Activated gamma-delta T cell (primary cell): Measurements from ENCODE around the gene TAX1BP1.

Experiments
- DNase-seq: peaks from one replicate; lab custom pipeline; 2025; lab: John Stamatoyannopoulos, UW
- total RNA-seq, 2 donors: gene quantifications; one replicate each; lab custom pipeline; 2026; lab: John Stamatoyannopoulos, UW

TAX1BP1 gene
- total RNA-seq = 216 to 234 reads per million in 2 donors

DNA sequence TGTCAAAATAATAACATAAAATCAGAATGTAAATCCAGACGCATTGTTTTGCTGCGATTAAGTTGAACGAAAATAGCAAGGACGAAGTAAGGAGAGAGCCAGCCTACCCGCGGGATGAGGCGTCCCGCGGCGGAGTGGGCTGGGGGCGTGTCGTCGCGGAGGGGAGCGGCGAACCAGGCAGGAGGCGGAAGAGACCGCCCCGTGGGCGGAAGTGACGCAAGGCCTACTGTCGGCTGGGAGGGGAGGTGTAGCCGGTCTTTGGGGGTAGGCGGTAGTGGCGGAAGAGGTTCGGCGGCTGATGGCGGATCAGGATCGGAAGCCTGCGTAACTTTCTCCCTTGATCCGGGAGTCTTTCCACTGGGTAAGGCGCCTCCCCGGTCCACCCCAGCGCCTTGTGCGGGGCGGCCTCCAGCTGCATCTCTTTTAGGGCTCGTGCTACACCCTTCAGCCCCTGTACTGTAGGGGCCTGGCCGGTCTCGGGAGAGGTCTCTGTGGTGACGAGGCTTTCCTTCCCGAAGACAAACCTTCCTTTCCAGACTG, at the start of gene TAX1BP1:
TAX1BP1 (plus strand) TSS at position 254 of the 540 bp plus-strand sequence. CDS start 8,363 bp downstream, outside the sequence.
- DNase-seq = peak; percentile 84

DNA sequence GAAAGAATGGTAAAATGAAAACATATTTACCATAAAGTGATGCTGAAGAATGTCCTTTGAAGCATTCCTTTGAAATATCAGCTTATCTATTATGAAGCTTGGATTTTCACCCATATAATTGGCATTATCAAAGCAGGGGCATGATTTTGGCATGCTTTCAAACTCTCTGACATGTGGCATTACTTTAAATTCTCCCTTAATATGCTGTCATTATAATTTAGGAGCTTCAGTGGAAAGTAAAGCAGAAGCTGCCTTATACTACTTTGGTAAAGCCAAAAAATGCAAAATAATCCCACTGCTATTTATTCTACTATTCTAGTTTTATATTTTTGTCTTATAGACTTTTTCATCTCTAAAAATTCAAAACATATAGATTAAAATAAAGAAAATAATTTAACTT, 49.3 kb upstream of the TAX1BP1 start:
- no peak for DNase-seq

DNA sequence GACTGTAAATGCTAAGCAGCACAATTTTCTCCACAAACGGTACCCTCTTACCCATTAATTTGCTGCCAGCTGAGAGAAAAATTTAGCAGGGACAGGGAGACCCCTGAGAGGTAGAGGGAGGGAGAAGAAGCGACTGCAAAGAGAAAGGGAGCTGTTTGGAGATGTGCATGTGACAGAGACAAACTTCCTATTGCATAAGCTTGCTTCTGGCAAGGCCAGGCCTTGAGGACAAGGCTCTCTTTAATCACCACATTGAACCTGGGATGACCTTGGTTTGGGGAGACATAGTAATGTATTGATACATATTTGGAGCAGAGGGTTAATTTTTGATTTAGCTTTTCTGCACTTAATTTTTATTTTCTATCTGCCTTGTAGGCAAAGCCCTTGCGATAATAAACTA, 46.2 kb upstream of the TAX1BP1 start:
- no peak for DNase-seq

DNA sequence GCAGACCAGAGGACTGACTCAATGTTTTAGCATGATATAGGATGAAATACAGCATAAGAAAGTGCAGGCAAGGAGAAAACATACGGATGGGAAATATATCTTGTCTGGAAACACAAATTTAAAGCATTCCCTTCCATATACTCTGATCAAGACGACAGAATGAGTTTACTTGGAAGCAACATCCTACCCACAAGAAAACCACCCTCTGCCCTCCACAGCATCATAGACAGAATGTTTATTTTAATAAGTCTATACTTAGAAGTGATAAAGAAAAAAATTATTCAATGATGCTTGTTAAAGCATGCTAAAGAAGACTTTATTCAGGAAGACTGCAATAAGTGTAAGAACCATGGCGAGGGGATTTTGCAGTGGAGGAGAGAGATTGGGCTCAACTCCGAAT, 44.9 kb upstream of the TAX1BP1 start:
- DNase-seq = no peak

DNA sequence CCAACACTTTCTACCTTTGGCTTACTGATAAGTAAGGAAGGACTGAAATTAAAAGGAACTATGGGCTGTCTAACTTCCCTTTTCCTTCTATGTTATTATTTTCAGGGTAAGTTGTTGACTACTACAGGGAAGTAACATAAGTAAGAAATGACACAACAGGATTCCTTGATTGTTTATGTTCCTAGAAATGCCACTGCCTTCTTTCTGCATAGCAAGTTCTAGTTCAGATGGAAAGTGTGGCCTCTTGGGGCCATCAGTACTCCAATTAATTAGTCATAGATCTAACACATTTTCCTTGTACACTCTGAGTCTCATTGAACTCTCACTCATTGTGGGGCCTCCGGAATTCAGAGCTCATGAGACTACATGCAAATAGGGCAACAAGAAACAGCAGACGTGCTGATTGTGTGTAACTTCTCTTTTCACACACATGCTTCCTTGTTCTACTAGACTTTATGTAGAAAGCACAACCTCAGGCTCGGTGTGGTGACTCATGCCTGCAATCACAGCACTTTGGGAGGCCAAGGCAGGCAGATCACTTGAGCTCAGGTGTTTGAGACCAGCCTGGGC, 42.0 kb upstream of the TAX1BP1 start:
- DNase-seq = no peak

DNA sequence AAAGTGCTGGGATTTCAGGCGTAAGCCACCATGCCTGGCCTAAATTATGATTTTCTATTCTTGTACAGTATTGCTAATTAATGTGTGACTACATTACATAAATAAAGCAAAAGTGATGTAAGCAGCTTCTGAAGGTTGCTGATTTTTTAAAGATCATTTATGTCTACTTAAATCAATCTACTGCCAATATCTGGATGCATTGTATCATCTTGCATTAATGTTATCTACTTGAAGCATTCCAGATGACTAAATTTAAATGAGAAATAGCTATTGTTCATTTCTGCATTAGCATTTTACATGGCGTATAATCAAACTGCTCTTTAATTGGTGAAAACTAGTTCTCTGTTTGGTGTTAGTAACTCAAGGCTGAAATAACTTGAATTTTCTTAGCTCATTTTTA, 40.2 kb upstream of the TAX1BP1 start:
- no peak for DNase-seq

DNA sequence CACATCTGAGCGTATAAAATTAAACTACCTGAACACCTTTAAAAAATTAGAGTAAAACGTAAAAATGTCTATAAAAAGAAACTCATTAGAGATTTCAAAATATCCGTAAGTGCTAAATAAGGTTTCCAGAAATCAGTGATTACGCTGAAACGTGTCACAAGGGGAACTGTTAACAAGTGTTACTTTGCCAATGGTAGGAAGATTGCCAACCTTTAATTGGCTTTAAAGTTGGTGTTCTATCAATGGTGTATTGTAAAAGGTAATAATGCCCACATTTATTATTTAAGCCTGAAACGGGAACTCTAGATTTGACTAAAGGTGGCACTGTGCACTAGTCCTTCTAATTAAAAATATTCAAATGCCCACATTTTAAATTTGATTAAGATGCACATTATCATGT, 39.5 kb upstream of the TAX1BP1 start:
- no peak for DNase-seq

DNA sequence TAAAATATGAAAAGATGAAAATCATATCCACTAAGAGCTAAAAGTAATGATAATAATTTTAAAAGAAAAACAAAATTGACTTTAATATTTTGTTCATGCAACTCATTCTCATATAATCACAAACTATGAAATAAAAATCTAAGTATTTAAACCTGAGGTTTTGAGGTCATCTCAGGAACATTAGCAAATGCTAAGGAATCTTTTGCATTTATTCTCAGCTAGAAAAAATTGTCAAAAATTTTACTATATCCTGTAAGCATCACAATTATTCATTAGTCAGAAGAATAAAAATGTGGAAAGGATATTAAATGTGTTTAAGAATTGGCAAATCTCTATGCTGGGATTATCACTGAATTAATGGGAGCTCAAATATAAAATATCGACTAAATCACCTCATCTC, 36.8 kb upstream of the TAX1BP1 start:
- DNase-seq = no peak

DNA sequence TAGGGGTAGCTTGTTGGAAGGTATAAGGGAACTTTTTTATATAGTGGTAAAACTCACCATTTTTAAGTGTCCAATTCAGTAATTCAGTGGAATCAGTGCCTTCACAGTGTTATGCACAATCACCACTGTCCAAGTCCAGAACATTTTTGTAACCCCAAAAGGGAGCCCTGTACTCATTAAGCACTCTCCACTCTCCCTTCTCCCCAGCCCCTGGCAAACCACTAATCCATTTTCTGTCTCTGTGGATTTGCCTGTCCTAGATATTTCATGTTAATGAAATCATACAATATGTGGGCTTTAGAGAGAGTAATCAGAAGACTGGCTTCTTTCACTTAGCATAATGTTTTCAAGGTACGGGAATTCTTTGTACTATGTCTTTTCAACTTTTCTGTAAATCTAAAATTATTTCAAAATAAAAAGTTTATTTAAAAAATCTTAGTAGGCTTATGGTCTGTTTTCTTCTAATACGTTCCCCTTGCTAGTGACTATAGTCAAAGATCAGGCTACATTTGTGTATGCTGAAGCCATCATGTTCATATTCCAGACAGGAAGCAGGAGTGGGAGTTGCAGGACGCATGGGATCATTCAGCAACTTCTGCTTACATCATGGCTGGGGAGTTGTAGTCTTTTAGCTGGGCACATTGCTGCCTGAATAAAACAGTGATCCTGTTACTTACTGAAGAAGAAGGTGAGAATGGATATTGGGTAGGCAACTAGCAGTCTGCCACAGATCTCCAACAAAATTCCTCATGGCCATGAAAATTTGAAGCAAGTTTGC, 35.4 kb upstream of the TAX1BP1 start:
- DNase-seq = no peak

DNA sequence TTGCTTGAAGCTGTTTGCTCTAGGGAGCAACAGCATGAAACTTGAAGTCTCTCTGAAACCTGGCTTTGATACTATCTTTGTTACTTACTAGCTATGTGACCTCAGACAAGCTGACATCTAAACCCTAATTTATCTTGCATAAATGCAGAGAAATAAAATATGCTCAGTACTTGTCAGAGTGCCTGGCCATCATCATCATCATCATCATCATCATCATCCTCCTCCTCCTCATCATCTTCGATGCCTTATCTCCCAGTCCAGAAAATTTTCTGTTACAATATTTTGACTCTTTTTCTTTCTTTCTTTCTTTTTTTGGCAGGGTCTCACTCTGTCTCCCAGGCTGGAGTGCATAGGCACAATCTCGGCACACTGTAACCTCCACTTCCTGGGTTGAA, 34.8 kb upstream of the TAX1BP1 start:
- no peak for DNase-seq

DNA sequence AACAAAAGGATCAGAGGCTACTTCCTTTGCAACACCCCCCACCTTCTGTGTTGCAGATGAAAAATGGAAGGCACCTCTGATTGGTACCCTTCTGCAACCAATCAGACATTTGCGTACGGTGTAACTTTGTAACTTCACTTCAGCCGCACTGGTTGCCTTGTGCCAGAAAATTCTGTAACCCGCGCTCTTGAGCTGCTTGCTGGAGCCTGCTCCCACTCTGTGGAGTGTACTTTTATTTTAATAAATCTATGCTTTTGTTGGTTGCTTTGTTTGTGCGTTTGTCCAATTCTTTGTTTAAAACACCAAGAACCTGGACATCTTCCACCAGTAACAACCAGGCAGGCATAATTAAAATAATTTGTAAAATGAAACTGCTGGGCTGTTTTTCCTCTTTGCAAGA, 31.5 kb upstream of the TAX1BP1 start:
- DNase-seq = no peak

DNA sequence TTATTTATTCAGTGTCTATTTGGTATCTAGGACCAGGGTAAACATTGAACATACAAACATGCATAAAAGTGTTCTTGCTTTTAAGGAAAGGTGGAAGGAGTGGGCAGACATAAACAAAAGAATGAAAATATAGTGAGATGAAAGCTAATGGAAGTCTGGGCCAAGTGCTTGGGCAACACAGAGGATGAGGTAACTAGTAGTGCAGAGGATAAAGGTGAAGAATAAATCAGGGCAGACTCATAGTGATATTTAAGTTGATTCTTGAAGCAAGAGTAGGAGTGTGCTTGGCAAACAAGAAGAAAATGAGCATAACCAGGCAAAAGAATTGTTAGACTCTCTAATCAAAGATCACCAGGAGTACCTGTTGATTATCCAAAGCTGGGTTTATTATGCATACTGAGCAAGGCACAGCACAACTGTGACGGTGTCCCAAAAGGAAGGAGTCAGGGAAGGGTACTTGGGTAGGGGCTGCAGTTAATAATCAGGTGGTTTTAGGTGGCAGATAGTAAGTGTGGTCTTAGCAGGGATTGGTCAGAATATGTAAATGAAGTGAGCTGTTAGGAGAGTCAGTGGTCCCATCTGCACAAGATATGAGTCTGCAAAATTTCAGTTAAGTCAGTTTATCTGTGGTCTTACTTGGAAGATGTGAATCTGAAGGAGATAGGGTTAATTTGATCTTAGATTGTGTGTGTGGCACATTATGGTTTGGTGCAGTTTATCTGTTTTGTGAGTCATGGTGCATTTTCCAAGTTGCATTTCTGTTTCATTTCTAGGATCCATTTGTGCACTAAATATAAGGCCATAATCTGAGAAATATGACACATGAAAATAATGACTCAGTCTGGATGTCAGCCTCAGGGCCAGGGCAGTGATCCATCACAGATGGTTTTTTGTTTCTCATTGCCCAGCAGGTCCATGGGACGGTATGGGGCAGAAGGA, 30.6 kb upstream of the TAX1BP1 start:
- DNase-seq = no peak

DNA sequence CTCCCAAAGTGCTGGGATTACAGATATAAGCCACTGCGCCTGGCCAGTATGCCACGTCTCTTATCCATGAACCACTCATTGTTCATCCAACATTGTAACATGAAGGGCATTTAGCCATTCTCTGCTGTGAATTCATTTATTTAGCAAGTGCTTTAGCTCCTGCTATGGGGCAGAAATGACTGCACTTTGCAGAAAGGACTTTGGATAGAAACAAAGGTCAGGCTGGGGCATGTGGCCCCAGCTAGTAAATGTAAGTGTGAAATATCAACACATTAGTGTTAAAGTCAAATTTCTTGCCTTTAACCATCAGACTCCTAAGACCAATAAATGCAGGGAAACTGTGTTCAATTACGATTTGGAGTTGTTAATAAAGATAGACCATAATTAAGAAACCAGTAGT, 27.7 kb upstream of the TAX1BP1 start:
- DNase-seq = no peak

DNA sequence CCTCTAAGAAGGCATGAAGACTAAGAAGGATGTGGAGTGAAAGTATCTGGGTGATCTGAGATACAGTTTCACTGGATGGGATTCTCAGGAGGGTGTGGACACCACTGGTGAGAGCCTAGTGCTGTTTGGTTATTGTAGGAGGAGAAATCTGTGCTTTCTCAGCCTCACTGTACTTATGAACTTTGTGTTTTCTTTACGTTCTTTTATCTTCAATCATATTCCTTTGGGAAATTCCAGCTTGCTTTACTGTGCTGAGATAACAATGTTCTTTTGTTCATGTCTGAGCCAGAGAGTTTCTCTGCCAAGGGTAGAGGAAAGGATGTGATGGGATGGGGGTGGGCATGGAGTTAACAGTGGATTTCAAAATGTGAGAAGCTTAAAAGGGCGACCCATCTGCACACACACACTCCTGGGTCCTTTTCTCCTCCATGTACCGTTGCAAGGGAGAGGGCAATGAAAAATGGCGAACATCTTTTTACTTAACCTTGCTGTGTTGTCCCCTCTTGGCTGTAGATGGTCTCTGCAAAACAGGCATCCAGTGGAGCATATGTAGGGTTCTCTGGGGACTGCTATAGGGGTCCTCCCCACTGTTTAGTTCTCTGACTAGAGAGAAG, 25.0 kb upstream of the TAX1BP1 start:
- no peak for DNase-seq

DNA sequence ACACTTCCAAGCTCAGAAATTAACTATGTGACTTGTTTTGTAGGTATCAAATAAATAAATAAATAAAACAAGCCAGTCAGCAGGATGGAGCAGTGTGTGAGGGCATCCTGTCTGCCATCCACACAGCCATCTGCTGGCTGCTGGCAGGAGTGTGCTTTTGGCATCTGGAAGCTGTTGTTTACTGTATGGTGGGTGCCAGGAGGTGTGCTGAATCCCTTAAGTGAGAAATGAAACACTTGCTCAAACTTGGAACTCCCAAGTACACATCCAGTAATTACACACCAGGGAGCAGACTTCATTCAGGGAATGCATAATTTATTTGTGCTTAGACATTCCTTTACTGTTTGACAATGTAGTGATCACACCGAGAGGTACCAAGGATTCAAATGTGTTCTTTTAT, 16.9 kb upstream of the TAX1BP1 start:
- no peak for DNase-seq

DNA sequence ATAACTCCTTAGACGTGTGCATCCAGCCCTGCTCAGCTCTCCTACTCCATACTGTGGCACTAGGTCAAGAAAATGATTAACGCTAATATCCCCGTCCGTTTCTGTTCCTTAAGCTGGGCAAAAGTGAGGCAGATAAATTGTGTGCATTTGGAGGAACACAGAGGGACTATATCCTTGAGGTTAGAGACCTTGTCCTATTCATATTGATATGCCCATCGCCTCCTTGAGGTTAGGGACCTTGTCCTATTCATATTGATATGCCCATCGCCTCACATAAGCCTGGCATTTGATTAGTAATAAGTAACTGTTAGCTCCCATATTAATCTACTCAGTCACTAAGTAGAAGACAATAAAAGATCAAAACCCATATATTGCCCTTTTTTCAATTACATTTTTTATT, 12.9 kb upstream of the TAX1BP1 start:
- no peak for DNase-seq

DNA sequence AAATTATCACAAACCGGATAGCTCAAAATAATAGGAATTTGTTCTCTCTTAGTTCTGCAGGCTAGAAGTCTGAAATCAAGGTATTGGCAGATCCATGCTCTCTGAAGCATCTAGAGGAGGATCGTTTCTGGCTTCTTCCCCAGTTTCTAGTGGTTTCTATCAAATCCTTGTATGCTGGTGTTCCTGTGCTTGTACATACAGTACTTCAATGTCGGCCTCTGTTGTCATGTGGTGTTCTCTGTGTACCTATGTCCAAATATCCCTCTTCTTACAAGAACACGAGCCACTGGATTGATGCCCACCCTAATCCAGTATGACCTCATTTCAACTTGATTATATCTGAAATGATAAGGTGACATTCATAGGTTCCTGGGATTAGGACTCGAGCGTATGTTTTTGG, 9.8 kb upstream of the TAX1BP1 start:
- DNase-seq = no peak

DNA sequence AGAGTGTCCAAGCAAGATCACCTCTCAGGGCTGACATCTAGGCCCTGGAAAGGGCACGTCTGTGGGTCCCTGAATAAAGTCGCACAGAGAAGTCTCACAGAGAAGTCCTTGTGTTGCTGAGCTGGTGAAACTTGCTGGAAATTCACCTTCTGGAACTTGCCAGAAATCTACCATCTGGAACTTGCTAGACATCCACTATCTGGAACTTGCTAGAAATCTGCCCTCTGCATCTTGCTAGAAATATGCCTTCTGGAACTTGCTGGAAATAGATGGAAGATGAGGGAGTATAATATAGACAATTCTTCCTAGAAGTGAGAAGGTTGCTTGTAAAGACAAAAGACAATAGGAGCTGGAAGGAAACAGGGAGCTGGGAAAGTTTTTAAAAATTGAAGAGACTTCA, 5.4 kb upstream of the TAX1BP1 start:
- no peak for DNase-seq

DNA sequence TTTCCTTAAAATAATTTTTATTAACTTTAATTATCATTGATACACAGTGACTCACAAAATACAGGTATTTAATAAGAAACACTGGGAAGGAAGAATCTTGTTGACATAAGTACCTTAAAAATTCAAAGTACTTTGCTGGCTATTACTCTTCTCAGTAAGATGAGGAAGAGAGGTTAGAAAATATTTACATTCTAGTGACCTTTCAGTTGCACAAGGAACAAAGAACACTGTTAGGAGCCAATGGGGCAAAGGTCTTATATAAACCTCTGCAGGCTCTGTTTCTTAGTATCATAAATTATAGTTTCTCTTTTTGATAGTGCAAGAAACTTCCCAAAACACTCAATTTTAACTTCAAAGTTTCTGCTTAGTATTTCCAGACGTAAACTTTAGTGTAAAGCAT, 4.8 kb upstream of the TAX1BP1 start:
- no peak for DNase-seq

DNA sequence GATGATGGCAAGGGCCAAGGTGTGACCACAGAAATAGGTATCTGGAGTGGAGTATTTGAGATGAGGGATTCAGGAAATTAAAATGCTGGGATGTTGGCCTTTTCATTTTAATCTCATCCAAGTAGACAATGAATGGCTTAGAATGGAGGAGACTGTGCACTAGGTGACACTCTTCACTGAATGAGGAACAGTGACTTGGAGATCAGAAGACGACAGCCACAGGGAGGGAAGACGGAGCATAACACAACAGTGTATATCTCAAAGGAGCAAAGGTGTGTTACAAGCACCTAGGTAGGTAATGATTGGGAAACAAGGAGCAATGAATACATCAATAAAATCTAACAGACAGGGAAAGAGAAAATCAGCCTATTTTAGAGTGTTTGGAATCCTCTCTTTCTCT, 4.1 kb upstream of the TAX1BP1 start:
- no peak for DNase-seq

DNA sequence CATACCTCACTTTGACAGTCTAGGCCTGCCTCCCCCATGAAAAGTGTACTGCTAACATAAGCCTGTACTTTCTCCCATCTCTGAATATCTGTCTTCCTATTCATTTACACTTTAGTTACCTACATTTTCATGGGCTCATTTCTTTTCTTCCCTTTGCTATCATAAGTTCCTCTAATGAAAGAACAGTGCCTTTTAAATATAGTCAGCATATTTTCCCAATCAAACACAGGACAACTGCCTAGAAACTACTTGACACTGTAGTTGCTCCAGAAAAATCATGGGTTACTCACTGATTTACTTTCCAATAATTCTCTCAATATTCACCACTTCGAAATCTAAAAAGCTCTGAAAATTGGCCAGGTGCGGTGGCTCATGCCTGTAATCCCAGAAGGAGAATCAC, 2.8 kb upstream of the TAX1BP1 start:
- DNase-seq = no peak

DNA sequence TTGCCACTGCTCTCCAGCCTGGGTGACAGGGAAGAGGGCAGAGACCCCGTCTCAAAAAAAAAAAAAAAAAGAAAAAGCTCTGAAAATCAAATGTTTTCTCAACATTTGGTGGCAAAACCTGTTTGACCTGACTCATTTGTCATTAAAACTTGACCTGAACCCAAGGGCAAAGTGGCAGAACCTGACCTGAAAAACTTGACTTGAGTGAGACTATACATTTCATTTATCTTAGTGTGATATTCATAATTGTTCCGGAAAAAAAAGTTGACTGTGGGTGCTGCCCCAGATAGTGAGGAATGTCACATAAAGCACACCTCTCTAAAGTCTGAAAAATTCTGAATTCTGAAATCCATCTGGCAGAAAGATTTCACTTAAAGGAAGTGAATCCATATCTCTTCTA, 2.3 kb upstream of the TAX1BP1 start:
- no peak for DNase-seq
